ENCODE results near the gene KCNQ1. TPM values are rescaled to one million over a fixed set of nuclear protein-coding genes. Genes with fewer than 3 reads are reported as not detected.

KCNQ1 gene
- polyA plus RNA-seq, 3 donors = 11.5 to 13.4 (median 12.7) TPM

DNA sequence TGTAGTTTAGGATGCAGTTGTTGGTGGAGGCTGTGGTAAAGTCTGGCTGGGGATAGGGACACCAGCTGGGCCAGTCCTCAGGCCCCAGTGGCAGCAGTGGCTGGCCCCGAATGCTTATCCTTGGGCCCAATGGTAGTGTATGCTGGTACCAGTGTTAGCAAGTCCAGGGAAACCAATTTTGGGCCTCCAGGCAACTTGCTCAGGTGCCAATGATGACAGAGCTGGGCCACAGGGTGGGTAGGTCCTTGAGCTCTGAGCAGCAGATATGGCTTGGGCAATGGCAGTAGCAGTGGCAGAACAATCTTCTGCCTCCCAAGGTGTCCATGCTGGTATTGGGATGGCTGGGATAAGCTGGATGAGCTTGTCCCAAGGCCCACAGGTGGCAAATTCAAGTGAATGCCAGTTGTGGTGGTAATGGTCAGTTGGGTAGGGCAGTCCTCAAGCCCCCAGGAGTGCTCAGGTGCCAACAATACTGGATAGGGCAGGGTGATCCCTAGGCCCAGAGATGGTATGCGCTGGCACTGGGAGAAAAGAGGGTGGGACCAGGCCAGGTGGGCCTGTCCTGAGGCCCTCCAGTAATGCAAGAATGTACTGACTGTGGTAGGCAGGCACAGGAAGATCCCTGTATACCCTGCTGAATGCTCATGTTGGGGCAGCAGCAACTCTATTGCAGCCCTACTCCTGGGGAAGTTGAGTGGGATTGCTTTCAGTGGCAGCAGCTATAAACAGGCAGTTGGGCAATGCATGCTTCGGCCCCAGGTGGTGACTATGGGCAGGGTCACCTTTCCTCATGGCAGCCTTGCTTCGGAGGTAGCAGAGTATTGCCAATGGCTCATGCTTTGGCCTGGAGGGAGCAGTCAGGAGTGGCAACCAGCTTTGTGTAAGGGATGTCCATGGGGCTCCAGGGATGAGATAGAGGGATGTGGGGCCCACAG lies 200.3 kb downstream of the KCNQ1 start:
- DNase-seq = no peak

DNA sequence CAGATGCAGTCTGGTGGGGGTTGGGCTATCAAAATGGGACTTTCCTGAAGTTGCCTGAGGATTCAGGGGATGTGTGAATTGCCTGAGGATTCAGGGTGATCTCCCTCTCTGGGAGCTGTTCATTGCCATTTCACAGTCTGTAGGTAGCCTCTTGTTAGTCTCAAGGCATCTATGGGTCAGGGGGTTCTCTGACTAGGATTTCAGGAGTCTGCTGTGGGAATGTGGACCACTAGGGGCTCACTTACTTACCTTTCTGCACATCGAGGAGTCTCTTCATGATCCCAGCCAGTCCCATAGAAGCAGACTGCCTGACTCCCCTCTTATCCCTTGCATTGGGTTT lies 200.9 kb downstream of the KCNQ1 start:
- no peak for DNase-seq

DNA sequence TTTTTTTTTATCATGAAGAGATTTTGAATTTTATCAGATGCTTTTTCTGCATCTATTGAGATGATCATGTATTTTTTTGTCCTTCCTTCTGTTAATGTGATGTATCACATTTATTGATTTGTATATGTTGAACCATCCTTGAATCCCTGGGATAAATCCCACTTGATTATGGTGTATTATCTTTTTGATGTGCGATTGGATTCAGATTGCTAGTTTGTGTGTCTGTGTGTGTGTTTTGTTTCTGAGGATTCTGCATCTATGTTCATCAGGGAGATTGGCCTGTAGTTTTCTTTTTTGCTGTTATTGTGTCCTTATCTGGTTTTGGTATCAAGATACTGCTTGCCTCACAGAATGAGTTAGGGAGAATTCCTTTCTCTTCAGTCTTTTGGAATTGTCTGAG lies 202.4 kb downstream of the KCNQ1 start:
- DNase-seq = no peak

DNA sequence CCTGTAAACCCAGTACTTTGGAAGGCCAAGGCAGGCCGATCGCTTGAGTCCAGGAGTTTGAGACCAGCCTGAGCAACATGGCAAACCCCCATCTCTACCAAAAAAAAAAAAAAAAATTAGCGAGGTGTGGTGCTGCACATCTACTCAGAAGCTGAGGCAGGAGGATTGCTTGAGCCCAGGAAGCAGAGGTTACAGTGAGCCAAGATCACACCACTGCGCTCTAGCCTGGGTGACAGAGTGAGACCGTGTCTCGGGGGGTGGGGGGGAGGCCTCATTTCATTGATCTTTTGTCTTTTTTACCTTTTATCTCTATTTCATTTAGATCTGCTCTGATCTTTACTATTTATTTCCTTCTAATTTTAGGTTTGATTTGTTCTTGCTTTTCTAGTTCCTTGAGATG lies 203.1 kb downstream of the KCNQ1 start:
- DNase-seq = no peak

DNA sequence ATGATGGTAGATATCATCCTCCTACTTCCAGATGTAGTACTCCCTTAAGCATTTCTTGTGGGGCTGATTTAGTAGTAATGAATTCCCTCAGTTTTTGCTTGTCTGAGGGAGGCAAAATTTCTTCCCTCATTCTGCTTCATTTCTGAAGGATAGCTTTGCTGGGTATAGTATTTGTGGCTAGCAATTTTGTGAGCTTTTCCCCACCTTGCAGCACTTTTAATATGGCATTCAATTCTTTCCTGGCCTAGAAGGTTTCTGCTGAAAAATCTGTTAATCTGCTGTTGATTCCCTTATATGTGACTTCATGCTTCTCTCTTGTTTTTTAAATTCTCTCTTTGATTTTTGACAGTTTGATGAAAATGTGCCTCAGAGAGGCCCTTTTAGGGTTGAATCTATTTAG lies 204.6 kb downstream of the KCNQ1 start:
- DNase-seq = no peak

DNA sequence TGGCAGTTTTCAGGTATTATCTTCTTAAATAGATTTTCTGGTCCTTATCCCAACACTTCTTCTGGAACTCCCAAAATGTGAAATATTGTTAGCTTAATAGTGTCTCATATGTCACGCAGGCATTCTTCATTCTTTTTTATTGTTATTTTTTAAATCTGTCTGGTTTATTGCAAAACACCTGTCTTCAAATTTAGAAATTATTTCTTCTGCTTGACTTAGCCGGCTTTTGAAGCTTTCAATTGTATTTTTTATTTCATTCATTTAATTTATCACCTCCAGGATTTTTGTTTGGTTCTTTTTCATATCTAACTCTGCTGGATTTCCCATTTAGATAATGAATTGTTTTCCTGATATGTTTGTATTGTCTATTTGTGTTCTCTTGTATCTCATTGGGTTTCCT lies 205.0 kb downstream of the KCNQ1 start:
- no peak for DNase-seq

DNA sequence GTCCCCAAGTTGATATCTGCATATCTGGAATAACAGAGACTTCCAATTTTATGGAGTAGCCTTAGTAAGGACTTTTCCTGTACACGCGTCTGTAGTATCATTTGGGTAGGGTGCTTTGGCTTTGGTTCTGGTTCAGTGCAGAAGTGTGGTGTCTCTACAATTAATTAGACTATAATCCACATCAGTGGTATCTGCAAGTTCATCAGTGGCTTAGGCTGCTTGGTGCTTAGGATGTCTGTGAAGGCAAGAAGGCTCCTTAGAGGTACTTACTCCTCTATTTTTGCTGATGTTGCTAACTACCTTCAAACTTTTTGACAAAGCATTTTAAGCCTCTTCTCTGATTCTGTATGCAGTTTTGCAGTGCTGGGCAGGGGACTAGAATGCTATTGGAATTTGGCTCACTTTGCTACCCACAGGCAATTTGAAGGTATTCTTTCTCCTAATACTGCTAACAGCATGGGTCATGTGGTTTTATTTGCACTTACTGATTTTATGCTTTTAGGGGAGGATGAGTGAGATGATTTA lies 205.6 kb downstream of the KCNQ1 start:
- no peak for DNase-seq

DNA sequence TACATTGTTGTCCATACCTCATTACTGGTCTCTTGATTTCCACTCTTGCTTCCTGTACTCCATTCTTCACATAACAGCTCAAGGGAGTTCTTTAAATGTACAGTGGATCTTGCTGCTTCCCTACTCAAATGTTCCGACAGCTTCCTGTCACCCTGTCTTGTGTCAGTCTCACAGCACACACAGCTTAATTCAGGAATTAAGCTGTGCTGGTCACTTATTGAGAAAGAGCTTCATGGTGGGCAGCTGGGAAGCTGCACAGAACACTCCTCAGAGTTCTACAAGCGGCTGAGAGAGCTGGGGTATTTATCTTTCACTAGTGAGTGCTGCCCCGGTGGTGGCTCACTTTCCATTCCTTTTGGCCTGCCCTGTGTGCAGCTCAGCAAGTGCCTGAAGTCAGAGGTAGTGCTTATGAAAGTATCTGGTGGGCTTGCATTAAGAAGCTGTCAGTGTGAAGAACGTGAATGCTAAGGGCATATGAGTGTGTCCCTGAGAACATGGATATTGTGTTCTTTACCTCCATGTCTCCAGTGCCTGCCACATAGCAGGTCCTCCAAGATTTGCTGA lies 206.3 kb downstream of the KCNQ1 start:
- DNase-seq = no peak

DNA sequence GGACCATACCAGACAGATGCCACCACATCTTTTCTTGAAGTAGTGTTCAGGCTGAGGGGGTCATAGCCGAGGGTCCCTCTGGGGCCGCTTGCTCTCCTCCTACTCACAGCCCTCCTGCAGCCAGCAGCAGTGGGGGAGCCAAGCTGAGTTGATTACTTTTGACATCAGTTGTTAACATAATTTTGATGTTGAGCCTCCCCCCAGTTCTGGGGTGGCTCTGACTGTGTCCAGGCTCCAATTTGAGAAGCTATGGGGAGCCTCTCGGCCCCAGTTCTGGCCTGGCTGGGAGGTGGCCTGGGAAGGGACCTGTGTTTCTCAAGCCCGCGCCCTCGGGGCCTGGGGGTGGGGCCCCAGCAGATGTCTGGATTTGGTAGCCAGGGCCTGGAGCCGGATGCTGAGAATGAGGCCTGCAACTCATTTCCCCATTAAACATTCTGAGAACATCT lies 207.0 kb downstream of the KCNQ1 start:
- no peak for DNase-seq

DNA sequence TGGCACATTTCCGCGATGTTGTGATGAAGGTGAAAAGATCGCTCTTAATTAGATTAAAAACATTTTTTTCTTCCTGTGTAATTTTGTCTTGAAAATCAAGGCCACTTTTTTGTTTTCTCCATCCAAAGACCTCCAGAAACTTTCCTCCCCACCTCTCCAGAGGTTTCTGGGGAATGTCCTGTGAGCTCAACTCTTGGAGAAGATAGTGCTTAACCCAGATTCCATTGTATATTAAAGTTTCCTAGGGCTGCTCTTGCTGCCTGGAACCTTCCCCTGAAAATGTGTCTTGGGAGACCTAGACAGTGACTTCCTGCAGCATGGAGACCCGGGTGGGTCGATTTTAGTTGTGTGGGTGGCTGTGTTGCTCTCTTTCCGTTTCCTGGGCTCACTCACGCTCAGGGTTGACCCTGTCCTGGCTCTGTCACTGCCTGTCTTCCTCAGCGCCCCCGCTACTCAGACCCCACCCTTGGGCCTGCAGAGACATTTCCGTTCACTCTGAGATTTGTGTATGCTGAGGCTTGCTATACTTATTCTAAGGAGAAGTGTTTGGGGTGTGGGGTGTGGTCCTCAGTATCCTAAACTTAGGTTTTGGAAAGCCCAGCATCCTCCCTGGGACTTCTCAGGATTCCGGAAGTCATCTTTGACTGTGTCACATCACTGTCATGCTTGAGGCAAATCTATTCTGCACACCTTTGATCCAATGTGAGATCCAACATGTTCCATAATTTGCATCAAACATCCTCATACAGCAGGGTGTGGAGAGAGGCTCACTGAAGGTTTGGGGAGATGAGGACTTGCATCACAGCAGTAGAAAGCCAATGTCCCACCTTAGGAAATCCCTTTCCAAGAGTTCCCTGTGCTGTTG lies 207.8 kb downstream of the KCNQ1 start:
- DNase-seq = no peak

DNA sequence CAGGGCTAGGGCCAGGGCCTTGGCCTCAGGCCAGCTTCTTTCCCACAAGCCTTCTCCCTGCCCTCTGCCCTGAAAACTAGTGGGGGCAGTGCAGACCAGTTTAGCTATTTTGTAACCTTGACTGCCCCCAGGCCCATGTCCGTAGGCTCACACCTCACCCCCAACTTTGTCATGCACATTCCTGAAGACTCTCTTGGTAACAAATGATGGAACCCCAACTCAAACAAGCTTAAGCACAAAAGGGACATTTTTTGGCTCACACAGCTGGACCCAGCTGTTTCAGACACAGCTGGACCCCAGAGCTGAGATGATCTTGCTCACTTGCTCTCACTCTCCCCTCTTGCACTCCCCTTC lies 208.4 kb downstream of the KCNQ1 start:
- no peak for DNase-seq

DNA sequence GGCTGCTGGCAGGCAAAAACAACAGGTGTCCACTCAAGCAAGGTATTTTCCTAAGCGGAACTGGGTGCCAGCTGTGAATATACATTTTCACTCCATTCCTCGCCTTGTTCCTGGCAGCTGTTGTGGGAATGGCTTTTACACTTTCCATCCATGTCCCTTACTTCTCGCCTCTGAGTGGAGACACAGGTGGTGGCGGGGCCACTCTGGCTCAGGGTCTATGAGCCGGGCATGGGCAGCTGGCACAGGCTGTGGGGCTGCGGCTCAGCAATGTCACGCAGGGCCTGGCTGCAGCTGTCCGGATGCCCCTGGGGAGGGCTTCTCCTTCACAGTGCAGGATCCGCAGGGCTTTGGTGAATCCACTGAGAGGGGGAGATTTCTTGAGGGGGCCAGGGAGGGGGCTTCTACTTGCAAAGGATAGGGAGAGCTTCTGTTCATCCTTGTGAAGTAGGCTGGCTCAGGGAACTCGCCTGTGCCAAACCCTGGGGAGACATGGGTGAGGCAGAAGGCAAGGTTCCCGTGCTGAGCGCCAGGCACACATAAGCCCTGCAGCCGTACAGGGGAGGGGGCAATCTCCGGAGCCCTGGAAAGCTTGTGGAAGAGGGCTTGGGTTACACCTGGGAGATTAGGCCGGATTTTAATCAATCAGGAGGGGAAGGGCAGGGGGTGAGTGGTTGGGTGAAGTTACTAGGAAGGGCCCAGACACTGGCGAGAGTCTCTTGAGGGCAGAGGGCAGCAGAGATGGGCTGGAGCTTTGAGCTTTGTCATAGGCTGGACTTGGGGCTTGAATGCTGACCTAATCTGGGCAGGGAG lies 209.3 kb downstream of the KCNQ1 start:
- no peak for DNase-seq

DNA sequence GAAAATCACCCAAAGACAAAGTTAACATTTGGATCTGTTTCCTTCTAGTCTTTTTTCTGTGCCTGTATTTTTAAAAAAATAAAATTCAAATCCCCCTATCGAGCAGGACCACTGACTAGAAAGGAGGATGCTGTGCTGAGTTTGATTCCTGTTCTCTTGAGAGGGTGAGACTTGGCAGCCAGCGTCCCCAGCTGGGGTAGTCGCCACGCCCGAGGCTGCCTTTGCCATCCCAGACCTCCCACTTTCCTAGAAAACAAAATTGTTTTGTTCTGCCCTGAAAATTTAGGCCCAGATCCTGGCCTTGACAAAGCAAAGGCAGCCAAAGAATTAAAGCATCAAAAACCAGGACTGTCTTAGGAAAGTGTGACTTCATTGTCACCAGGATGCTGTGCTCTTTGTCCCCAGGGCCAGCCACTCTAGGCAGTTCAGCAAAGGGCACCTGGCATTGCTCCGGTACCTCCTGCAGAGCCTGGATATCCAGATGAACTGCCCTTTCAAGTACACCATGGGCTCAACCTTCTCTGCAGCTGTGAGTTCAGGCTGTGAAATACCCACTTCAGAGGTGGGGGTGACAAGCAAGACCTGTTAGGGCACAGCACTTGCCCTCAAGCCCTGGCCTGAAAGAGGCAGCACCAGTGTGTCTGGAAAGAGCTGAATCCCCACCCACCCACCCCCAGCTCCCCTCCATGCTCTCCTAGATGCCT lies 210.4 kb downstream of the KCNQ1 start:
- no peak for DNase-seq

DNA sequence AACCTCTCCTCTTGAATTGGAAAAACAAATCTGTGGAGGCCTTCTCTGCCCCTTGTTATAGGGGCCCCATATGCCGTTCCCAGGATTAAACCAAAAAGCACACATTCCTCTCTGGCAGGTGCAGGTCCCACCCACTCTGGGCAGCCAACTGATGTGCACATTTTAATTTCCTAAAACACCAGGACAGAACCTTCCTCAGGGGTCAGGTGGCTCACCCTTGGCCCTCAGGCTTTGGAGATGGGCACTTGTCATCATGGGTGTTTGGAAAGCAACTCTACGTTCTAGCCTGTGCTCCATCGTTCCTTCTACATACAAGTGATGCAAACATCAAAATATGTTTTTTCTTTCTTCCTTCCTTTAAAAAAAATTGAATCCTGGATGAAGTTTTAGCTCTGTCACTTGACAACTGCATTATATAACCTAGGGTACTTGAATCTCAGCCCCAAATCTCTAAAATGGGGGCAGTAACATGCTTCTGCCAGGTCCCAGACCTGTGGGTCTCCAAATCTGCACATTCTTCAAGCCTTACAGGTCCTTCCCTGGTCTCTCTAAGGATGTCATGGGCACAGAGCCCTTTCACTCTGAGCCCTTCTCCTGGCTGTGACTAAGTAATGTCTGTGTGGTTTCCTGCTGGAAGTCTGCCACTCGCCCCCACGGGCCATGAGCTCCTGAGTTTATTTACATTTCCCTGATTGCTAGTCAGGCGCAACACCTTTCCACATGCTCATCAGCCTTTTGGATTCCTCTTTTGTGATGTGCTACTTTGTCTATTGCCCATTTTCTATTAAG lies 211.2 kb downstream of the KCNQ1 start:
- DNase-seq = no peak

DNA sequence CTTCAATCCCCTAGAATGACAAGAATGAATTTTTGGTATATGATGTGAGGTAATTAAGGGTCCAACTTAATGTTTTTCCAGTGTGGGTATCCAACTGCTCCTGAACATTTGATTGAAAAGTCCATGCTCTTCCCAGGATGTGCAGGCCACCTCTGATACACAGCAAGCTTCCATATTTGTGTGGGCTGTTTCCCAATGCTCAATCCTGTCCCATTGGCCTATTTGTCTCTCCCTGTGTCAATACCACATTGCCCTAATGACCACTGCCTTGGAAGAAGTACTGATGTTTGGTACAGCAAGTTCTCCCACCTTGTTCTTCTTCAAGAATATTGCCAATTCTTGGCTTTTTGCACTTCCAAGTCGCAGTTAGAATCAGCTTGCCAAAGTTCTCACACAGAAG lies 212.1 kb downstream of the KCNQ1 start:
- no peak for DNase-seq

DNA sequence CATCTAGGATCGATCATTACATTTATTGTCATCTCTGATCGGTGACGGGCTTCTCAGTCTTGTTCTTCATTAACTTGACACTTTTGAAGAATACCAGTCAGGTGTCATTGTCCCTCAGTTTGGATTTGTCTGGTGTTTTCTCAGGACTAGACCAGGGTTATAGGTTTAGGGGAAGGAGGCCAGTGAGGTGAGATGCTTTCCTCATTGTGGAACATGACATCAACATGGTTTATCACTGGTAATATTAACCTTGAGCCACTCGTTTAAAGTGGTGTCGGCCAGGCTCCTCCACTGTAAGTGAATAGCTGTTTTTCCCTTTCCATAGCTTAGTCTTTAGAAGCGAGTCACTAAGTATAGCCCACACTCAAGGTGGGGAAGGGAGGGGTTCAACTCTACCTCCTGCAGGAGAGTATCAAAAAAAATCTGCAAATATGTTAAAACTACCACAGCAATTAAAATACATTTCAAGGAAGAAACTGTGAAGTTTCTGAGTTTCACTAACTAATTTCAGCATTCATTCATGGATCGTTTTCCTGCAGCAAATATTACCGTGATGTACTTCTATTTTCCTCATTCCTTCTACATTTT lies 213.0 kb downstream of the KCNQ1 start:
- DNase-seq = no peak

DNA sequence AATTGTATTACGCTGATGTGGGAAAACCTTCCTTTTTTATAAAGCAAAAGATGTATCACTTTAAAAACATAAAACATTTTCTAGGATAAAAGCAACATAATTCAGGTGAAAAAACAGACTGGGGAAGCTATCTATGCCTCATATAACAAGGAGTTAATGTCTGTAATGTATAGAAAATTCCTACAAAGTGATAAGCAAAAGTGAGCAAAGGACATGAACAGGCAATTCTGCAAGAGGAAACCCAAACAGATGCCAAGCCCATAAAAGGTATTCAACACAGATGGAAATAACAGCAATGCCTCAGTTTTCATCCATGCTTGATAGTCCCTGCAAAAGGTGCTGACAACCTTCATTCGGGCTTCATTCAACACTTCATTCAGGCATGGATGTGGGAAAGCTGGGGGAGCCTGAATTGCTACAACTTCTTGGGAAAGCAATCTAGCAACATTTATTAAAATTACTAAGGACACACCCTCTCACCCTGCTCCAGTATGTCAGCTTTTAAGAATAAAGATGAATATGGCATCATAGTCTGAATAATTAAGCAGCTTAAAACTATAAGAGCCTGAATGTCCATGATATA lies 215.6 kb downstream of the KCNQ1 start:
- DNase-seq = no peak

DNA sequence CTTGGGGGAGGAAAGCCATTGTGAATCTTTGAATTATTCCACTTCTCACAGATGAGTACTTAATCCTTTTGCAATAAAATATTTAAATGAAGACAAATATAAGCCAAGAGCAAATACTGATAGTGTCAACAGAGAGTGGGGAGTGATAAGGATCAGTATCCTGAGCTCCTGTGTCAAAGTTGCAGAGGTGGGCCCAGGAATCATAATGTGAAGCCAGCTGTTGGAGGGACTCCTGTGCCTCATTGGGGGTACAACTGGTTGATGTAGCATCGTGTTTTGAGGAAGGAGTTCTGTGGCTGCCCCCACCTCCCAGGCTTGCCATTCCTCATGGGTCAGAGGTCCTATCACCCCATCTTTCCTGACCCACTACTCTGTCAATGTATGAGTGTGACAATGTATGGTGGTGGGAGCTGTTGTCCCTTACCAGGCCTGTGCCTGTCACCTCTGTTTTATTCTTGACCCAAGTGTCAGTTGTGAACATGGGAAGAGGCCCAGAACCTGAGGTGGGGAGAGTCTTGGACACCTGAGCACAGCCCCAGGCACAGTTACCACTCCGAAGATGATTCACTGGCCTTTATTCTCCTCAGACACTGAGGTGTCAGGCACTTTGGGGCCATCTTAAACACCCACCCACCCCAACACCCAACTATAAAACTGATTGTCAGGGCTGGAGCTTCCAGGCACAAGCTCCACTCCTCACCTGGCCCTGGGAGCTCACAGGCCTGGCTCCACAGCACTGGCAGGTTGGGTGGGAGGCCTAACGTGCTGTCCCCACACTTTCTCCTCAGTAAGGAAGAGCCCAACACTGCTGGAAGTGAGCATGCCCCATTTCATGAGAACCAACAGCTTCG lies 216.6 kb downstream of the KCNQ1 start:
- no peak for DNase-seq

DNA sequence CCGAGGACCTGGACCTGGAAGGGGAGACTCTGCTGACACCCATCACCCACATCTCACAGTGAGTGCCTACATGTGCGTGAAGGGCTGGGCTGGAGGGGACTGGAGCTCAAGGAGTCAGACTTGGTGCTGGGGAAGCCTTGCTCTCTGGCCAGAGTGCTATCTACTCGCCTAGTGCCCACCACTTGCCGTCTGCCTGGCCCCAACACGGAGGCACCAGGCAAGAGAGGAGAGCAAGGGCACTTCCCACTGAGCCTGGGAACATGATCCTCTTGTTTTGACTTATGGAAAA lies 217.2 kb downstream of the KCNQ1 start:
- DNase-seq = no peak
